Measurements from ENCODE around the gene ATXN3L.

DNA sequence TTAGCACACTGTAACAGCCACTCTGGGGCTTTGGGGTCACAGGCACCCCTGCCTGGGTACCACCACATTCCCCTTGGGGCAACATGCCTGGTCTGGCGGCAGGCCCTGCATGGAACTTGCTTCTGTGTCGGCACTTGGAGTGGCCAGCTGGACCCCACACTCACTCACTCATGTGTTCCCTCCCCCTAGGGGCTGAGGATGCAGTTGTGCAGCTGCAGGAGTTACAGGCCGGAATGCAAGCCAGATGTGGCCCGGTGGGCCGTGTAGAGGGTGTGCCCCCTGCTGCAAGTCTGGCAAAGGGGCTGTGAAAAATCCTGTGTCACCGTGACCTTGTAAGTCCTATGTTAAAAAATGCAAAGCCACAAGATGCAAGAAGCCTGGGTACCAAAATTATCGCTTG is 34.2 kb downstream of the ATXN3L start:
- TF ChIP-seq YY1 (IDR thresholded peaks at IDR 0.05; ENCODE audit: insufficient read depth, insufficient read length), result no peak
- TF ChIP-seq SUZ12 (IDR thresholded peaks at IDR 0.05; ENCODE audit: extremely low read depth, insufficient read depth, insufficient read length), result no peak
- TF ChIP-seq ZNF274 (IDR thresholded peaks at IDR 0.05; ENCODE audit: low read depth, low read length), result no peak
